Uterus (tissue), 4 donors: ENCODE results near the gene EPB41L2. TPM values are rescaled to one million over a fixed set of nuclear protein-coding genes. Genes with fewer than 3 reads are reported as not detected.

Experiments
- DNase-seq, 2 donors: peaks; one replicate each; pipeline ENCODE4 v3.0.0-alpha.2; 2019 to 2020
- H3K27ac ChIP-seq, 2 donors: fragments of 200-600 bp; sonication (generic); 1 replicate in 1 of 2; 2 replicates in 1 of 2; pipeline ENCODE4 v1.5.1; 2016 to 2018
- H3K27me3 ChIP-seq, 2 donors: fragments of 200-600 bp; sonication (generic); one replicate each; pipeline ENCODE4 v1.5.1; 2018 to 2019; ENCODE audit warnings: control low read depth in 1 of 2
- H3K36me3 ChIP-seq, 2 donors: fragments of 200-600 bp; sonication (generic); one replicate each; pipeline ENCODE4 v1.5.1; 2019; ENCODE audit warnings: control low read depth in 1 of 2
- H3K4me1 ChIP-seq, 2 donors: fragments of 200-600 bp; sonication (generic); one replicate each; pipeline ENCODE4 v1.5.1; 2018 to 2019; ENCODE audit warnings: control low read depth in 1 of 2
- H3K4me3 ChIP-seq, 2 donors: fragments of 200-600 bp; sonication (generic); 1 replicate in 1 of 2; 2 replicates in 1 of 2; pipeline ENCODE4 v1.5.1; 2018 to 2019; ENCODE audit warnings: mild to moderate bottlenecking in 1 of 2
- H3K9me3 ChIP-seq, 2 donors: fragments of 200-600 bp; sonication (generic); one replicate each; pipeline ENCODE4 v1.5.1; 2019; ENCODE audit warnings: control low read depth in 1 of 2
- POLR2A ChIP-seq, 2 donors: fragments of 450-650 bp; IDR thresholded peaks; one replicate each; pipeline ENCODE4 v1.6.1; 2016; ENCODE audit warnings: antibody characterized with exemption in 2 of 2, mild to moderate bottlenecking in 1 of 2, moderate library complexity in 1 of 2
- intact Hi-C: fragments of 100-400 bp; cut with DNase I; formaldehyde crosslinking; loops from one replicate; pipeline ENCODE4 v1.15.1; 2023; ENCODE audit warnings: low total_unique reads
- total RNA-seq, 4 donors: library from RNA; depleted of rRNA in 3 of 4; stranded (reverse); fragments of >200 nt in 3 of 4; gene quantifications; one replicate each; pipeline versions ENCODE4 v1.1.0 to v1.2.4, GENCODE V29; 2014 to 2023
- TF ChIP-seq, protein P1 (sequence below), 4 experiments: fragments of 200-600 bp in 2 of 4; fragments of 450-650 bp in 2 of 4; sonication (generic) in 2 of 4; IDR thresholded peaks; one replicate each; pipeline ENCODE4 v1.5.1; 2016 to 2019; ENCODE audit warnings: antibody characterized with exemption in 4 of 4, mild to moderate bottlenecking in 2 of 4, moderate library complexity in 1 of 4
- donor health status: DM: yes; HTN: yes; CAD: no.

The EPB41L2 gene
- total RNA-seq, 4 donors from 2014 or later: 72.5 to 237 (median 148) TPM

DNA sequence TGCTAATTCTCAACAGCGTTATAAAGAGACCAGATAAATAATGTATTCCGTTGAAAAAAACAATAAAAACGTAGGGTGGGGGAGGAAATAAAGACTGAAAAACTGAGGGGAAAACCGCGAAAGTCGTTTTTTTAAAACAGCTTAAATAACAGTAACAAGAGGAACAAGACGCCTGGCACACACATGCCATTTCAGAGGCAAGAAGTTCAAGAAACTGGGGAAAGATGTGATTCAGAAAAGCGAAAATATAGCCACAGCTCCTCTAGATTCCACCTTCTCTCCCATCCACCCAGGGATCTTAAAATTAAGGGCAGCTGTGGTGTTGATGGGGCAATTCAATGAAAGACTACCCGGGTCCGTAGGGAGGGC, 1.3 kb downstream of the EPB41L2 start:
- intact Hi-C loops: no loop called here
- DNase-seq: no peak
- Histone ChIP-seq H3K27ac (peak overlapping the region; percentile 90 to 93), H3K4me3 (peak overlapping the region; percentile 89 to 99), H3K36me3 (no peaks in the 10 kb centered on the region), H3K9me3 (no peaks in the 10 kb centered on the region), H3K4me1 (no peaks in the 10 kb centered on the region), H3K27me3 (no peaks in the 10 kb centered on the region)
- TF ChIP-seq, protein P1, sequence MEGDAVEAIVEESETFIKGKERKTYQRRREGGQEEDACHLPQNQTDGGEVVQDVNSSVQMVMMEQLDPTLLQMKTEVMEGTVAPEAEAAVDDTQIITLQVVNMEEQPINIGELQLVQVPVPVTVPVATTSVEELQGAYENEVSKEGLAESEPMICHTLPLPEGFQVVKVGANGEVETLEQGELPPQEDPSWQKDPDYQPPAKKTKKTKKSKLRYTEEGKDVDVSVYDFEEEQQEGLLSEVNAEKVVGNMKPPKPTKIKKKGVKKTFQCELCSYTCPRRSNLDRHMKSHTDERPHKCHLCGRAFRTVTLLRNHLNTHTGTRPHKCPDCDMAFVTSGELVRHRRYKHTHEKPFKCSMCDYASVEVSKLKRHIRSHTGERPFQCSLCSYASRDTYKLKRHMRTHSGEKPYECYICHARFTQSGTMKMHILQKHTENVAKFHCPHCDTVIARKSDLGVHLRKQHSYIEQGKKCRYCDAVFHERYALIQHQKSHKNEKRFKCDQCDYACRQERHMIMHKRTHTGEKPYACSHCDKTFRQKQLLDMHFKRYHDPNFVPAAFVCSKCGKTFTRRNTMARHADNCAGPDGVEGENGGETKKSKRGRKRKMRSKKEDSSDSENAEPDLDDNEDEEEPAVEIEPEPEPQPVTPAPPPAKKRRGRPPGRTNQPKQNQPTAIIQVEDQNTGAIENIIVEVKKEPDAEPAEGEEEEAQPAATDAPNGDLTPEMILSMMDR (IDR thresholded peaks at IDR 0.05): no peak
- TF ChIP-seq POLR2A (IDR thresholded peaks at IDR 0.05): no peak

DNA sequence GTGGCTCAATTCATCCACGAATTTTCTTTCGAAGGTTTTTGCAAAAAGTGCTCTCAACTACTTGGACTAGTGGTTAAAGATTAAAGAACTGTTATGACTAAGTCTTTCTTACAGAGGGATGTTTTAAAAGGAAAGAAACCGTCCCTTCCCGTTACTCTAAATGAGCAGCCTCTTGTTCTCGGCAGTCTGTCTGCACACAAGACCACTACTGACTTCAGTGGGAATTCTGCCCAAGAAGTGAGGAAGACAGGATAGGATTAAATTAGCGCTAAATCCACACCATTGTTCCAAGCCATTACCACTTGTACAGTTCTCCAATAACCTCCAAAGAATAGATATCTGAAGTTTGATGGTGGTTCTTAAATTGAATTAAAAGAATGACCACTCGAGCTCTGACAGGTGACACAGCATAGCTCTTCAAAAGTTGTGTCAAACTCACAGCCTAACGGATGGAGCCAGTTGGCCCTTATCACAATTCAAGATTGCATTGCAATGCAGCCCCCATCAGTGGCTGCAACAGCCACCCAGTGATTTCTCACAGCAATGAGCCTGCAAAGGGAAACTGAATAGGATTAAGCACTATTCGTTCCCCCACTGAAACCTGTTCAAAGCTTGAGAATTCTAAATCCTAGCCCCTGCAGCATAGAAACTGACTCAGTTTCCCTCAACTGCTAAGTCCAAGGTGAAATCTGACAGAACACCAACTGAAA, 1.8 kb downstream of the EPB41L2 start:
- peak overlapping the region; percentile 89 to 99 for H3K4me3 ChIP-seq
- no peaks in the 10 kb centered on the region for H3K4me1 ChIP-seq
- no peaks in the 10 kb centered on the region for H3K36me3 ChIP-seq
- TF ChIP-seq POLR2A (IDR thresholded peaks at IDR 0.05): no peak
- TF ChIP-seq, protein P1 (IDR thresholded peaks at IDR 0.05): no peak
- intact Hi-C loops: no loop called here
- H3K27me3 ChIP-seq: no peaks in the 10 kb centered on the region
- H3K27ac ChIP-seq: peak overlapping the region; percentile 90 to 93
- DNase-seq: no peak
- H3K9me3 ChIP-seq: no peaks in the 10 kb centered on the region

DNA sequence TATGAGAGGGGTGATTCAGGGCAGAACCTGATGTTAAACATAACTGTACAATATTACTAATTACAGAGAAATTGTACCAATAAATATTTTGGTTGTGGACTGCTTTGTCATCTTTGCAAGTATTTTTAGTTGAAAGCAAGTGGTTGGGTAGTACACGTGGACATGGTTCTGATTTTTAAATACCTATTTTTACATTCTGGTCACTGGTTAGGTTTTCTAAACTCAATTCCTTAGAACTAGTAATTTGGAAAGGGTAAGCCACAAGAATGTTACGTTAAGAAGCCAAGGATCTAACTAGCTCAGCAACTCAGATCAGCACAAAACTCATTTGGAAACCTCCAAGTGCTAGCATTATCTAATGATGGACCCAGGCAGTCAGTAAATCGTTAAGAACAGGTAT, 2.7 kb downstream of the EPB41L2 start:
- Histone ChIP-seq H3K27ac (peak overlapping the region in 1 of 2 donors; percentile 93), H3K27me3 (no peaks in the 10 kb centered on the region), H3K4me3 (no peak overlapping the region), H3K36me3 (no peaks in the 10 kb centered on the region), H3K9me3 (peaks cover 0 to 4% of the 10 kb centered on the region in 2 donors), H3K4me1 (no peaks in the 10 kb centered on the region)
- DNase-seq: no peak
- intact Hi-C loops: no loop called here
- TF ChIP-seq, protein P1 (IDR thresholded peaks at IDR 0.05): no peak
- TF ChIP-seq POLR2A (IDR thresholded peaks at IDR 0.05): no peak

DNA sequence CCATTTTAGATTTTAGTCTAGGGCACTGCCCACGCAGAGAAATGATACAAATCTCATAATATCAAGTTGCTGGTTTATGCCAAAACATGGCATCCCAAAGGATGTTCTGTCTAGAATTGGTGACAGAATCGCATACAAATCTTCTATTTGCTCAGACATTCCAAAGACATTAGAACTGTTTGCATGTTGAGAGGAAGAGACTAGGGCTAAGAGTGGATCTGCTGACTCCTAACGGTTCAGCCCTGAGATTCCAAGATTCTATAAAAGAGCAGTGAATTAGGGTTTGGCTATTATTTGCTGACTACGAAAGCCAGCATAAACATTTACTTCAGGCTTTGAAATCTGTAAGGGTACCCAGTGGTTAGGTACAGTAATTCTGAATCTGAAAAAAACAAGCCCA, 3.6 kb downstream of the EPB41L2 start:
- Histone ChIP-seq H3K27ac (no peak overlapping the region), H3K9me3 (peaks cover 0 to 12% of the 10 kb centered on the region in 2 donors), H3K36me3 (no peaks in the 10 kb centered on the region), H3K27me3 (no peaks in the 10 kb centered on the region), H3K4me1 (no peaks in the 10 kb centered on the region), H3K4me3 (no peak overlapping the region)
- no peak for DNase-seq
- TF ChIP-seq, protein P1 (IDR thresholded peaks at IDR 0.05): no peak
- TF ChIP-seq POLR2A (IDR thresholded peaks at IDR 0.05): no peak
- intact Hi-C loops: no loop called here

DNA sequence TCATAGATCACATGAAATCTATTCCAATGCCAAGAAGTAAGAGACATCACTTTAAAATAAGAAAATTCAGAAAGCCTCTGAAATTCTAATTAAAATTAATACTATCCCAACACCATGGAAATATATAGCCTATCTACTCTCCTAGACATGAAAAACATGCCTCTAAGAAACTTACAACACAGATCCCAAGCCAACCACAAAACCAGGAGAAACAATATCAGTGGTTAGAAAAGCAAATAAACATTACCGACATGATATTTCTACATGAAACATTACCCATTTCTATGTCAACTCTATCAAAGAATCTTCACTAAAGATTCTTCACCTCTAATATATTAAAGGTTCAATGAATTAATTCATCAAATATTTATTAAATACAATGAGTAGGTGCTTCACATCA, 4.8 kb downstream of the EPB41L2 start:
- H3K36me3 ChIP-seq: no peaks in the 10 kb centered on the region
- no peak overlapping the region for H3K4me3 ChIP-seq
- no peak overlapping the region for H3K27ac ChIP-seq
- H3K27me3 ChIP-seq: no peaks in the 10 kb centered on the region
- TF ChIP-seq, protein P1 (IDR thresholded peaks at IDR 0.05): no peak
- no peak for TF ChIP-seq POLR2A (IDR thresholded peaks at IDR 0.05)
- intact Hi-C loops: no loop called here
- H3K9me3 ChIP-seq: peaks cover 0 to 21% of the 10 kb centered on the region in 2 donors
- H3K4me1 ChIP-seq: no peaks in the 10 kb centered on the region
- DNase-seq: no peak
